Measurements from ENCODE around the gene ZNF223. TPM values are rescaled to one million over a fixed set of nuclear protein-coding genes. Genes with fewer than 3 reads are reported as not detected.

Gene ZNF223
- total and polyA plus RNA-seq, 9 of the 15 experiments (the other 6 are each of a cell fraction or from before 2014, with no cell fraction given): 0.21 to 1.8 (median 0.71) TPM

GRCh38 chr19:44002566-44003460, 49.0 kb upstream of the ZNF223 start, which contains the start of gene ZNF230 (continued):
- TF ChIP-seq, protein P1, sequence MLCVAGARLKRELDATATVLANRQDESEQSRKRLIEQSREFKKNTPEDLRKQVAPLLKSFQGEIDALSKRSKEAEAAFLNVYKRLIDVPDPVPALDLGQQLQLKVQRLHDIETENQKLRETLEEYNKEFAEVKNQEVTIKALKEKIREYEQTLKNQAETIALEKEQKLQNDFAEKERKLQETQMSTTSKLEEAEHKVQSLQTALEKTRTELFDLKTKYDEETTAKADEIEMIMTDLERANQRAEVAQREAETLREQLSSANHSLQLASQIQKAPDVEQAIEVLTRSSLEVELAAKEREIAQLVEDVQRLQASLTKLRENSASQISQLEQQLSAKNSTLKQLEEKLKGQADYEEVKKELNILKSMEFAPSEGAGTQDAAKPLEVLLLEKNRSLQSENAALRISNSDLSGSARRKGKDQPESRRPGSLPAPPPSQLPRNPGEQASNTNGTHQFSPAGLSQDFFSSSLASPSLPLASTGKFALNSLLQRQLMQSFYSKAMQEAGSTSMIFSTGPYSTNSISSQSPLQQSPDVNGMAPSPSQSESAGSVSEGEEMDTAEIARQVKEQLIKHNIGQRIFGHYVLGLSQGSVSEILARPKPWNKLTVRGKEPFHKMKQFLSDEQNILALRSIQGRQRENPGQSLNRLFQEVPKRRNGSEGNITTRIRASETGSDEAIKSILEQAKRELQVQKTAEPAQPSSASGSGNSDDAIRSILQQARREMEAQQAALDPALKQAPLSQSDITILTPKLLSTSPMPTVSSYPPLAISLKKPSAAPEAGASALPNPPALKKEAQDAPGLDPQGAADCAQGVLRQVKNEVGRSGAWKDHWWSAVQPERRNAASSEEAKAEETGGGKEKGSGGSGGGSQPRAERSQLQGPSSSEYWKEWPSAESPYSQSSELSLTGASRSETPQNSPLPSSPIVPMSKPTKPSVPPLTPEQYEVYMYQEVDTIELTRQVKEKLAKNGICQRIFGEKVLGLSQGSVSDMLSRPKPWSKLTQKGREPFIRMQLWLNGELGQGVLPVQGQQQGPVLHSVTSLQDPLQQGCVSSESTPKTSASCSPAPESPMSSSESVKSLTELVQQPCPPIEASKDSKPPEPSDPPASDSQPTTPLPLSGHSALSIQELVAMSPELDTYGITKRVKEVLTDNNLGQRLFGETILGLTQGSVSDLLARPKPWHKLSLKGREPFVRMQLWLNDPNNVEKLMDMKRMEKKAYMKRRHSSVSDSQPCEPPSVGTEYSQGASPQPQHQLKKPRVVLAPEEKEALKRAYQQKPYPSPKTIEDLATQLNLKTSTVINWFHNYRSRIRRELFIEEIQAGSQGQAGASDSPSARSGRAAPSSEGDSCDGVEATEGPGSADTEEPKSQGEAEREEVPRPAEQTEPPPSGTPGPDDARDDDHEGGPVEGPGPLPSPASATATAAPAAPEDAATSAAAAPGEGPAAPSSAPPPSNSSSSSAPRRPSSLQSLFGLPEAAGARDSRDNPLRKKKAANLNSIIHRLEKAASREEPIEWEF (CRISPR knock-in tag; IDR thresholded peaks at IDR 0.05): no peak
- TF ChIP-seq KAT8 (IDR thresholded peaks at IDR 0.05; ENCODE audit: low read depth): no peak
- peak; percentile 80 for TF ChIP-seq ZNF766 (CRISPR knock-in tag; conservative IDR thresholded peaks at IDR 0.05)
- TF ChIP-seq, protein P2, sequence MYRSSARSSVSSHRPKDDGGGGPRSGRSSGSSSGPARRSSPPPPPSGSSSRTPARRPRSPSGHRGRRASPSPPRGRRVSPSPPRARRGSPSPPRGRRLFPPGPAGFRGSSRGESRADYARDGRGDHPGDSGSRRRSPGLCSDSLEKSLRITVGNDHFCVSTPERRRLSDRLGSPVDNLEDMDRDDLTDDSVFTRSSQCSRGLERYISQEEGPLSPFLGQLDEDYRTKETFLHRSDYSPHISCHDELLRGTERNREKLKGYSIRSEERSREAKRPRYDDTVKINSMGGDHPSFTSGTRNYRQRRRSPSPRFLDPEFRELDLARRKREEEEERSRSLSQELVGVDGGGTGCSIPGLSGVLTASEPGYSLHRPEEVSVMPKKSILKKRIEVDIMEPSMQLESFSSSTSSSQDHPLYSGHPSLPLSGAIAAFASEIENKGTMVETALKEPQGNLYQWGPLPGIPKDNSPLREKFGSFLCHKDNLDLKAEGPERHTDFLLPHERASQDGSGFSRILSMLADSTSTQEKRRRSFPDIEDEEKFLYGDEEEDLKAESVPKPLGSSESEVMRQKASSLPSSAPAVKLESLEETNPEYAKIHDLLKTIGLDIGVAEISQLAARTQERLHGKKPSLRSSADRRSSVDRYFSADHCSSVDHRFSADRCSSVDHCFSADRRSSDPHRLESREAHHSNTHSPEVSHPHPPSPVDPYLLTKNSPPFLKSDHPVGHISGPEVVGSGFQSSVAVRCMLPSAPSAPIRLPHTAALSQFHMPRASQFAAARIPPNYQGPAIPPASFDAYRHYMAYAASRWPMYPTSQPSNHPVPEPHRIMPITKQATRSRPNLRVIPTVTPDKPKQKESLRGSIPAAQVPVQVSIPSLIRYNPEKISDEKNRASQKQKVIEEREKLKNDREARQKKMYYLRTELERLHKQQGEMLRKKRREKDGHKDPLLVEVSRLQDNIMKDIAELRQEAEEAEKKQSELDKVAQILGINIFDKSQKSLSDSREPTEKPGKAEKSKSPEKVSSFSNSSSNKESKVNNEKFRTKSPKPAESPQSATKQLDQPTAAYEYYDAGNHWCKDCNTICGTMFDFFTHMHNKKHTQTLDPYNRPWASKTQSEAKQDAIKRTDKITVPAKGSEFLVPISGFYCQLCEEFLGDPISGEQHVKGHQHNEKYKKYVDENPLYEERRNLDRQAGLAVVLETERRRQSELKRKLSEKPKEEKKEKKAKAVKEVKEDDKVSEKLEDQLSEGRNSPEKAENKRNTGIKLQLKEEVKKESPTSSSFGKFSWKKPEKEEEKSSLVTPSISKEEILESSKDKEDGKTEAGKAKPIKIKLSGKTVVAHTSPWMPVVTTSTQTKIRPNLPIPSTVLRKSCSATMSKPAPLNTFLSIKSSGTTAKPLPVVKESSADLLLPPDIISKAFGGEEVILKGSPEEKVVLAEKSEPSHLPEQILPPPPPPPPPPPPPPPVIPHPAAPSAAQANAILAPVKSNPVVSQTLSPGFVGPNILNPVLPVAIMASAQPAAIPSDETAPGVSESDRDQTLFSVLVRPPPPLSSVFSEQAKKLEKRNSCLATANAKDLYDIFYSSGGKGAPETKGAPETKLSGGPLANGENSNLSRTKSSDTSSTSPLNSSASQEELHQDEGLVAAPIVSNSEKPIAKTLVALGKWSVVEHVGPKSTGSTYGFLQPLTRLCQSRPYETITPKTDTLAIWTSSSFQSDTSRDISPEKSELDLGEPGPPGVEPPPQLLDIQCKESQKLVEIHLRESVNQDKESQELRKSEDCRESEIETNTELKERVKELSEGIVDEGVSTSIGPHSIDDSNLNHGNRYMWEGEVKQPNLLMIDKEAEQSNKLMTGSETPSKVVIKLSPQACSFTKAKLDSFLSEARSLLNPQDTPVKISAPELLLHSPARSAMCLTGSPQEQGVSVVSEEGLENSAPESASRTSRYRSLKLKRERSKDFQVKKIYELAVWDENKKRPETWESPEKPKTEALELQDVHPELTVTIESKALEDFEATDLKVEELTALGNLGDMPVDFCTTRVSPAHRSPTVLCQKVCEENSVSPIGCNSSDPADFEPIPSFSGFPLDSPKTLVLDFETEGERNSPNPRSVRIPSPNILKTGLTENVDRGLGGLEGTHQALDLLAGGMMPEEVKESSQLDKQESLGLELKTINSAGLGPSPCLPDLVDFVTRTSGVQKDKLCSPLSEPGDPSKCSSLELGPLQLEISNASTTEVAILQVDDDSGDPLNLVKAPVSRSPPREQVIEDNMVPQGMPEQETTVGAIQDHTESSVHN (IDR thresholded peaks at IDR 0.05; ENCODE audit: borderline replicate concordance in 1 of 2, low read depth in 1 of 2): no peak
- TF ChIP-seq OTX1 (CRISPR knock-in tag; IDR thresholded peaks at IDR 0.05): no peak
- peak; percentile 76; the same call in 1 of the 2 replicates for TF ChIP-seq ESRRA (IDR thresholded peaks at IDR 0.05; ENCODE audit: borderline replicate concordance, low read depth)
- no peak for TF ChIP-seq ZNF436 (CRISPR knock-in tag; IDR thresholded peaks at IDR 0.05)
- TF ChIP-seq IRF1 (CRISPR knock-in tag; IDR thresholded peaks at IDR 0.05; ENCODE audit: borderline replicate concordance): no peak
- TF ChIP-seq ELF1 (tag; IDR thresholded peaks at IDR 0.05): peak; percentile 95
- TF ChIP-seq L3MBTL2 (IDR thresholded peaks at IDR 0.05): no peak; the same call in 1 of the 2 replicates
